ENCODE measurements around the gene LAMP1.

Gene LAMP1

GRCh38 chr13:113298043-113298945, 1.3 kb downstream of the LAMP1 start:
- peak; percentile 39 for DNase-seq

- no peak for DNase-seq
These were observed 2.9 kb downstream of the LAMP1 start for GRCh38 chr13:113299951-113300350.

GRCh38 chr13:113302986-113303385, 5.9 kb downstream of the LAMP1 start:
- no peak for DNase-seq

- DNase-seq: no peak
These were observed 7.1 kb downstream of the LAMP1 start for GRCh38 chr13:113304121-113304520.

GRCh38 chr13:113305208-113305607, 8.2 kb downstream of the LAMP1 start:
- no peak for DNase-seq

- DNase-seq: no peak
These were observed 10.5 kb downstream of the LAMP1 start for GRCh38 chr13:113307491-113307890.

GRCh38 chr13:113309473-113309872, 12.4 kb downstream of the LAMP1 start:
- DNase-seq: no peak

- peak; percentile 88 for DNase-seq
These were observed 17.1 kb downstream of the LAMP1 start for GRCh38 chr13:113314112-113314511.

- peak; percentile 92 for DNase-seq
These were observed 17.9 kb downstream of the LAMP1 start for GRCh38 chr13:113314895-113315470.

GRCh38 chr13:113315992-113316391, 19.0 kb downstream of the LAMP1 start:
- DNase-seq: no peak

- no peak for DNase-seq
These were observed 20.0 kb downstream of the LAMP1 start for GRCh38 chr13:113317031-113317430.

GRCh38 chr13:113318956-113319355, 21.9 kb downstream of the LAMP1 start:
- no peak for DNase-seq

GRCh38 chr13:113319371-113319770, 22.3 kb downstream of the LAMP1 start:
- no peak for DNase-seq

GRCh38 chr13:113320226-113320875, 23.3 kb downstream of the LAMP1 start:
- DNase-seq: no peak

GRCh38 chr13:113321546-113321945, 24.5 kb downstream of the LAMP1 start:
- no peak for DNase-seq

- no peak for DNase-seq
These were observed 25.0 kb downstream of the LAMP1 start for GRCh38 chr13:113322043-113322461.

GRCh38 chr13:113322890-113323651, 26.0 kb downstream of the LAMP1 start:
- no peak for DNase-seq

GRCh38 chr13:113323869-113324268, 26.8 kb downstream of the LAMP1 start:
- DNase-seq: no peak

GRCh38 chr13:113324398-113324797, 27.4 kb downstream of the LAMP1 start:
- DNase-seq: no peak

GRCh38 chr13:113325779-113326178, 28.7 kb downstream of the LAMP1 start:
- DNase-seq: no peak

GRCh38 chr13:113327391-113327765, 30.3 kb downstream of the LAMP1 start:
- DNase-seq: peak; percentile 12

GRCh38 chr13:113327766-113328471, 30.9 kb downstream of the LAMP1 start:
- DNase-seq: no peak
